Medulla oblongata (tissue), 1 donor: ENCODE measurements around the gene MVP.

Experiments used
- DNase-seq: peaks from one replicate; pipeline ENCODE4 v3.0.0-alpha.2; 2015; ENCODE audit errors: extremely low spot score

The MVP gene

DNA sequence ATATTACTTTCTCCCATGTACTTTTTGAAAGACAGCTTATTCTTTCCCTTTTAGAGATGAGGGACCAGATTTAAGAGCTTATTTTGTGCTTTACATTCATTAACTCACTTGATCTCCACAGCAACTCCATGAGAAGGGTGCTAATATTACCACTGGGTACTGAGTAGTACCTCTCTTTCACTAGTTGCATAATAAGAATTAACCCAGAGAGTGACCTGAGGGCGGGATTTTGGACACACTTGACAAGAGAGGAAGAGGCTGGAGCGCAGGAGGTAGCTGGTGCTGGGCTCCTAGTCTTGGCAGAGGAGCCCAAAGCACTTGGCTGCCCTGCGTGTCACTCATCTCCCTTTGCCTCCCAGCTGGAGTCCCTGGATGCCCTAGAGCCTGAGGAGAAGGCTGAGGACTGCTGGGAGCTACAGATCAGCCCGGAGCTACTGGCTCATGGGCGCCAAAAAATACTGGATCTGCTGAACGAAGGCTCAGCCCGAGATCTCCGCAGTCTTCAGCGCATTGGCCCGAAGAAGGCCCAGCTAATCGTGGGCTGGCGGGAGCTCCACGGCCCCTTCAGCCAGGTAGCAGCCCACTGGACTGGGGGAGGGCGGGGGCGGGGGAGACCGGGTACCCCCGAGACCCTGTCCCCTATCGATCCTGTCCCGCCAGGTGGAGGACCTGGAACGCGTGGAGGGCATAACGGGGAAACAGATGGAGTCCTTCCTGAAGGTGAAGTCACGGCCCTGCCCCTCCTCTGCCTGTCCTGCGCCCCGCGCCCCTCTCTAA is 15.6 kb upstream of the MVP start:
- DNase-seq: peak; percentile 61

DNA sequence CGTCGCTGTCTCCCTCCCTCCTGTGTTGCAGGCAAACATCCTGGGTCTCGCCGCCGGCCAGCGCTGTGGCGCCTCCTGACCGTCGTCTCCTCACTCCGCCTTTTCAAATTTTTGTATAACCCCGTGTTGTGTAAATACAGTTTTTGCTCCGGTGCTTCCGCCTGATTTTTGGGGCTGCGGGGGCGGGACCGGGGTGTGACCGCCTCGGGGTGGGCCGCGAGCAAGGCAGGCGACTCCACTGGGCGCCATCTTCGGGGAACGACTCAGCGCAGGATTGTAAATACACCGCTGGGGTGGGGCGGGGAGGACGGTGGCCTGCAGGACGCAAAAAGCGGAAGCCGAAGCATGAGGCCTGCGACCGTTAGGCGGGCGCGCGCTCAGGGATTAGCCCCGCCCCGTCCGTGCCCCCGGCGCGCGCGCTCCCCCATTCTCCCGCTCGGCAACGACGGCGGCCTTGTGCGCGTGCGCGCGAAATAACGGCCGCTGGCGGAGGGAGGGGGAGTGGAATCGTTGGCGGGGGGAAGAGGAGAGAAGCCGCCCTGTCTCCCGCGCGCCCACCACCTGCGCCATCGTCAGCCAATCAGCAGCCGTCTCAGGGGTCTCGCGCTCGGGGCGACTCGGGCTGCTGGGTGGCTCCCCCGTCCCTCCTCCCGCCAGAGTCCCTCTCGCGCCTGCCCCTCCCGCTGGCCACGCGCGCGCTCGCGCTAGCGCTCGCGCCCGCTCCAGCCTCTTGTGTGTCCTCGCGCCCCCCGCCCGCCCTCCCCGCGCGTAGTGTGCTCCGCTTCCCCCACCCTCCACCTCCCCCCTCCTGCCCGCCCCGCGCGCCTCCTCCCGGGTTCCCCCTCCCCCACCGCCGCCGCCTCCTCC is 14.8 kb upstream of the MVP start:
- DNase-seq: peak; percentile 97

DNA sequence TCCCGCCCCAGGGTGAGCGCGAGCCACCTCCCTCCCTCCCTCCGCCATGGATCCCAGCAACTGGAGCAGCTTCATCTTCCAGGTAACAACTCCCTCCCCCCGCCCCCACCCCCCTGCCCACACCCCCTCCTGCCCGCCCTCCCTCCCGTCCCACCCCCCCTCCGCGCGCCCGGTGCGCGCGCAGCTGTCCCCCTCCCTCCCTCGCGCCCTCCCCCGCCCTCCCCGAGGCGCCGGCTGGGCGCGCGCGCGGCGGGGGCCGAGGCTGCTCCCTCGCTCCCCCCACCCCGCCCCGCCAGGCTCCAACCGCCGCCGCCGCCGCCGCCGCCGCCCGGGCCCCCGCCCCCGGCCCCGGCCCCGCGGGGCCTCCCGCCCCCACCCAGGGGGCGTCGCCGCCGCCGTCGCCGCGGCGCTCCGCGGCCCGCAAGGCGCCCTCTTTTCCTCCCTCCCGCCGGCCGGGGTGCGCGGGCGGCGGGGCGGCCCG is 14.1 kb upstream of the MVP start, which contains the start of gene MAZ:
MAZ (plus strand) TSS at position 431 of the 481 bp plus-strand sequence. CDS start 173 bp downstream, outside the sequence.
- no peak for DNase-seq

DNA sequence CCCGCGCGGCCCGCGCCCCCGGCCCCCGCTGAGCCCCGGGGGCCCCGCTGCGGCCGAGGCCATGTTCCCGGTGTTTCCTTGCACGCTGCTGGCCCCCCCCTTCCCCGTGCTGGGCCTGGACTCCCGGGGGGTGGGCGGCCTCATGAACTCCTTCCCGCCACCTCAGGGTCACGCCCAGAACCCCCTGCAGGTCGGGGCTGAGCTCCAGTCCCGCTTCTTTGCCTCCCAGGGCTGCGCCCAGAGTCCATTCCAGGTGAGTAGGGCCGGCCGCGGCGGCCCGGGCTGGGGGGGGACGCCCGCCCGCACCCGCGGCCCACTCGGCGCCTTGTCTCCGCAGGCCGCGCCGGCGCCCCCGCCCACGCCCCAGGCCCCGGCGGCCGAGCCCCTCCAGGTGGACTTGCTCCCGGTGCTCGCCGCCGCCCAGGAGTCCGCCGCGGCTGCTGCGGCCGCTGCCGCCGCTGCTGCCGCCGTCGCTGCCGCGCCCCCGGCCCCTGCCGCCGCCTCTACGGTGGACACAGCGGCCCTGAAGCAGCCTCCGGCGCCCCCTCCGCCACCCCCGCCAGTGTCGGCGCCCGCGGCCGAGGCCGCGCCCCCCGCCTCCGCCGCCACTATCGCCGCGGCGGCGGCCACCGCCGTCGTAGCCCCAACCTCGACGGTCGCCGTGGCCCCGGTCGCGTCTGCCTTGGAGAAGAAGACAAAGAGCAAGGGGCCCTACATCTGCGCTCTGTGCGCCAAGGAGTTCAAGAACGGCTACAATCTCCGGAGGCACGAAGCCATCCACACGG is 13.4 kb upstream of the MVP start:
- no peak for DNase-seq

DNA sequence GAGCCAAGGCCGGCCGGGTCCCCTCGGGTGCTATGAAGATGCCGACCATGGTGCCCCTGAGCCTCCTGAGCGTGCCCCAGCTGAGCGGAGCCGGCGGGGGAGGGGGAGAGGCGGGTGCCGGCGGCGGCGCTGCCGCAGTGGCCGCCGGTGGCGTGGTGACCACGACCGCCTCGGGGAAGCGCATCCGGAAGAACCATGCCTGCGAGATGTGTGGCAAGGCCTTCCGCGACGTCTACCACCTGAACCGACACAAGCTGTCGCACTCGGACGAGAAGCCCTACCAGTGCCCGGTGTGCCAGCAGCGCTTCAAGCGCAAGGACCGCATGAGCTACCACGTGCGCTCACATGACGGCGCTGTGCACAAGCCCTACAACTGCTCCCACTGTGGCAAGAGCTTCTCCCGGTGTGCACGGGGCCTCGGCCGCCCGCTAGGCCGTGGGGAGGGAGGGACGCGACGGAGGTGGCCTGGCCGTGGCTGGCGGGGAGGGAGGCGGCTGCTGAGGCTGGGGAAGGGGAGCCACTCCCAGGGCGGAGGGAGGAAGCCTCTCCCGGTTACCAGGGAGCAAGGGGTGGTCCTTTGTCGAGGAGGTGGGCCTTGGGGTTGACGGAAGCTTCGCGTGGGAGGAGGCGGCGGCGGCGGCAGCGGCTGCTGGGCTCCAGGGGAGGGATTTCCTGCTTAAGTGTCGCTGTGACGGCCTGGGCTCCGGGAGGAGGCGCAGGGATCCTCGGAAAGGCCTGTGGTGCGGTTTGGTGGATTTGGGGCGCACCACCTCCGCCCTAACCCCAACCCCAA is 12.6 kb upstream of the MVP start:
- DNase-seq: peak; percentile 89

- DNase-seq: no peak
Measured at GRCh38 chr16:29808219-29808900, 11.9 kb upstream of the MVP start.

GRCh38 chr16:29809031-29809747 is 11.1 kb upstream of the MVP start:
- no peak for DNase-seq

DNA sequence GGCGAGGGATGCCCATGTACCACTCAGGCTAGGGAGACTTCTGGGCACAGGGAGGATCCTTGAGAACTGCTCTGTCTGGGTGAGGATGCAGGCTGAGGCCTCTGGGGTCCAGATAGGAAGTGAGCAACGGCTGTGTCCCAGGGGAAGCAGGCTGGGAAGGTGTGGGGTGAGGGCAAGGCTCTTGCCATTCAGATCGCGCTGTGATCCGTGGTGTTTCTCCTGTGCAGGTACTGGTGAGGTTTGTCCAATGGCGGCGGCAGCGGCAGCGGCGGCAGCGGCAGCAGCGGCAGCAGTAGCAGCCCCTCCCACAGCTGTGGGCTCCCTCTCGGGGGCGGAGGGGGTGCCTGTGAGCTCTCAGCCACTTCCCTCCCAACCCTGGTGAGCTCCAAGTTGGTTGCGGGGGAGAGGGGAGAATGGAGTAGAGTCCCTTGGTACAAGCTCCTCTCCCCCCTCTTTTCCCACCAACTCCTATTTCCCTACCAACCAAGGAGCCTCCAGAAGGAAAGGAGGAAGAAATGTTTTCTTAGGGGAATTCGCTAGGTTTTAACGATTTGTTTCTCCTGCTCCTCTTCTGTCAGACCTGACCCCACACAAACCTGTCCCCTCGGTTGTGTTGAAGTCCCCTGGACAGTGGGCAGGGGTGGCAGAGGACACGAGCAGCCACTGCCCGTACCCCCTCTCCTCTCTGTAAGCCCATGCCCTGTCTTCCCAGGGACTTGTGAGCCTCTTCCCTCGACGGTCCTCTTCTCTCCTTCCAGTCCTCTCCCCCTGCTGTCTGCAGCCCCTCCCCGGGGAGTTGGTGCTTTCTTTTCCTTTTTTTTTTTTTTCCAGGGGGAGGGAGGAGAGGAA is 10.2 kb upstream of the MVP start:
- DNase-seq: no peak

DNA sequence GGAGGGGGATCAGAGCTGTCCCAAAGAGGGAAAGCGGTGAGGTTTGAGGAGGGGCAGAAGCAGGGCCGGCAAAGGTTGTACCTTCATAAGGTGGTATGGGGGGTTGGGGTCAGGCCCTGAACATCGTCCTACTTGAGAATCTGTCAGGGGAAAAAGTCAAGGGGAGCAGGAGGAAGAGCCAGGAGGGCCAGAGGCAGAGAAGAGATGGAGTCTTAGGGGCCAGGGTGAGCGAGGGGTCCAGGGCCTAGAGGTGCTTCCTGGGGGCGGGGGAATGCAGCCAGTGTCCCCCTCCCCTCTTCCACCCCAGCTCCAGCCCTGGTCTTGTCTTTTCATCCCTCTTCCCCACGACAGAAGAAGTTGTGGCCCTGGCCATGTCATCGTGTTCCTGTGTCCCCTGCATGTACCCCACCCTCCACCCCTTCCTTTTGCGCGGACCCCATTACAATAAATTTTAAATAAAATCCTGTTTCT is 9.5 kb upstream of the MVP start:
- no peak for DNase-seq

GRCh38 chr16:29811170-29811895 is 8.9 kb upstream of the MVP start:
- peak; percentile 98 for DNase-seq

DNA sequence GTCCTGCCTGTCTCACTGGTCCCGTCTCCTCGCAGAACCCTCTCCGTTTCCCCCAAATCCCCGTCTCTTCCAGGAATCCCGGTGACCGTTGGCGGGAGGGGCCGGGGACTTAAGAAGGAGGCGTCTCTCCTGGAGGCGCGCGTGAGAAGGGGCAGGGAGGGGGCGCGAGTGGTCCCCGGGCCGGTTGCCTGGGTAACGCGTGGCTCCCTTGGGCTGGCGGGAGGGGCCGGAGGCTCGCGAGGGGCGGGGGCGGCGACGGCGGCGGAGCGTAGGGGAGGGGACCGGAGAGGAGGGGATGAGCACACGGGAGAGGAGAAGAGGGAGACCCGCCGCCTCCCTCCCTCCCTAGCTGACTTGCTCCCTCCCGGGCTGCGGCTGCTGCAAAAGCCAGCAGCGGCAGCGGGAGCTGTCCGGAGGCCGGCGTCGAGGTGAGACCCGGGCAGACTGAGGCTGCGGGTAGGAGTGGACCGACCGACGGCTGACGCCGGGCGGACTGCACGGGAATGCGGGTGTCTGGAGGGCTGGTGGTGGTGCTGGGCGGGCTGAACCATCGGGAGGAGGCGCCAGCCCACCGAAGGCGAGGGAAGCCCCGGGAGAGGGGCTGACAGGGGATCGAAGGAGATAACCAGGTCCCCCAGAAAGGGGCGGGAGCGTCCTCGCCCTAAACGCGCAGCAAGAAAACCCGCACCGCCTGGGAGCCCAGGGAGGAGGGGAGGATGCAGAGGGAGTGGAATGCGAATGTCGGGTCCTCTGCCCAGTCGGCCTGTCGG is 8.2 kb upstream of the MVP start, which contains the start of gene PRRT2:
PRRT2 (plus strand) TSS at position 298 of the 770 bp plus-strand sequence. CDS start 862 bp downstream, outside the sequence.
- DNase-seq: peak; percentile 72

GRCh38 chr16:29812754-29813643 is 7.3 kb upstream of the MVP start:
- no peak for DNase-seq

DNA sequence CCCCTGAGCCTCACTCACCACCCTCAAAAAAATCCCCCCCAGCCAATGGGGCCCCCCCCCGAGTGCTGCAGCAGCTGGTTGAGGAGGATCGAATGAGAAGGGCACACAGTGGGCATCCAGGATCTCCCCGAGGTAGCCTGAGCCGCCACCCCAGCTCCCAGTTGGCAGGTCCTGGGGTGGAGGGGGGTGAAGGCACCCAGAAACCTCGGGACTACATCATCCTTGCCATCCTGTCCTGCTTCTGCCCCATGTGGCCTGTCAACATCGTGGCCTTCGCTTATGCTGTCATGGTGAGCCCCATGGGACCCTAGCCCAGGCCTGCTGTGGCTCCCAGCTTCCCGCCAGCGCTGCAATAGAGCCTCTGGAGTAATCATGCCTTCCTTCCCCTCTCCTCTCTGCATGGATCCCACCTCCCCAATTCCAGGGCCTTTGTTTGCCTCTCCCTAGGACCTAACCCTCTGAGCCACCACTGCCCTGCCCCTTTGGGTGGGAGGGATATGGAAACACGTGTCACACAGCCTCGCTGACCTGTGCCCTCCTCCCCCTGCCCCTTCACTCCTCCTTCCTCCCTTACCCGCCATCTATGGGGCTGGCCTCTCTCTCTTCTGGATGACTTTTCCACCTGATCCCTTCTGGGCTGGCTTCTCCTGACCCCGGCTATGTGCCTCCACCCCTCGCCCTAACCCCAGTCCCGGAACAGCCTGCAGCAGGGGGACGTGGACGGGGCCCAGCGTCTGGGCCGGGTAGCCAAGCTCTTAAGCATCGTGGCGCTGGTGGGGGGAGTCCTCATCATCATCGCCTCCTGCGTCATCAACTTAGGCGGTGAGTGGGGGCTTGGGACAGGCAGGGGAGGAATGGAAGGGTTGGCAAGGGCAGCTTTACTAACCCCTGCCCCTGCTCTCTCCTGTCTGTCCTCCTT is 6.4 kb upstream of the MVP start:
- DNase-seq: no peak

DNA sequence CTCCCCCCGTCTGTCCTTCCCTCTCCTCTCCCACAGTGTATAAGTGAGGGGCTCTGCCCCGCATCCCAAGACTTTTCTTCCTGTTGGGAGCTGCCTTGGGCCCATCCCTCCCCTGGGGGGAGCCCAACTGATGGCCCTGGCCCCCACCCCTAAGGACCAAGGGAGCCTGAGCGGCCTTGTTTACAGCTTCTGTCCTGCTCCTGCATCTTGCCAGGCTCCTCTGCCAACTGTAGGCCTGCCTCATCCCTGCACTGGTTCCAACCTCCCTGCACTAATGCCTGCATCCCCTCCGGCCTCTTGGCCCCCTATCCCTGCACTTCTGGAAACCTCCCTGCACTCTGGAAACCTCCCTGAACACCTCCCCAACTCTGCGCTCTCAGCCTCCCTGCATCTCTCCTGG is 5.7 kb upstream of the MVP start:
- no peak for DNase-seq
